CD4-positive, alpha-beta memory T cell (primary cell): ENCODE results near the gene TRAPPC6A. TPM values are rescaled to one million over a fixed set of nuclear protein-coding genes. Genes with fewer than 3 reads are reported as not detected.

Source experiments
- CTCF ChIA-PET: fragments of 350-600 bp; sonication (Branson Sonifier 250); formaldehyde crosslinking; loops from one replicate; lab custom pipeline; 2021; ENCODE audit warnings: inconsistent platforms; ENCODE audit not compliant: partially characterized antibody; lab: Charles Lee
- POLR2A ChIA-PET: fragments of 350-600 bp; sonication (Branson Sonifier 250); formaldehyde crosslinking; loops from one replicate; lab custom pipeline; 2021; ENCODE audit not compliant: partially characterized antibody; lab: Charles Lee
- DNase-seq, 5 donors: peaks; one replicate each; pipeline versions ENCODE4 v3.0.0 to v3.0.0-alpha.2; 2020 to 2022; ENCODE audit warnings: mixed read lengths in 1 of 5
- H3K27ac ChIP-seq: one replicate; pipeline ENCODE4 v1.7.0; 2013; ENCODE audit warnings: low read depth, low read length
- H3K27me3 ChIP-seq: 2 replicates; pipeline ENCODE4 v1.7.0; 2013; ENCODE audit warnings: mild to moderate bottlenecking, low read length, moderate library complexity; ENCODE audit not compliant: insufficient read depth
- H3K36me3 ChIP-seq: 2 replicates; pipeline ENCODE4 v1.7.0; 2013; ENCODE audit warnings: mild to moderate bottlenecking, low read length, moderate library complexity; ENCODE audit not compliant: insufficient read depth
- H3K4me1 ChIP-seq: 2 replicates; pipeline ENCODE4 v1.7.0; 2013; ENCODE audit warnings: mild to moderate bottlenecking, low read length, moderate library complexity; ENCODE audit not compliant: insufficient read depth
- H3K4me3 ChIP-seq, 2 donors: one replicate each; pipeline ENCODE4 v1.7.0; 2013; ENCODE audit warnings: low read length in 2 of 2, mild to moderate bottlenecking in 1 of 2
- H3K9me3 ChIP-seq, 2 donors: one replicate each; pipeline ENCODE4 v1.7.0; 2013; ENCODE audit warnings: low read length in 2 of 2, control low read depth in 1 of 2; ENCODE audit not compliant: control insufficient read depth in 1 of 2
- H3K27ac Mint-ChIP-seq, 7 donors: one replicate each; pipeline ENCODE4 v1.8.0; 2020 to 2021; ENCODE audit warnings: mixed read lengths in 7 of 7, mild to moderate bottlenecking in 6 of 7, inconsistent platforms in 3 of 7, moderate library complexity in 3 of 7
- H3K27me3 Mint-ChIP-seq, 2 donors: one replicate each; pipeline ENCODE4 v1.8.0; 2020 to 2021; ENCODE audit warnings: mixed read lengths in 2 of 2
- H3K36me3 Mint-ChIP-seq, 2 donors: one replicate each; pipeline ENCODE4 v1.8.0; 2020 to 2021; ENCODE audit warnings: mixed read lengths in 2 of 2, inconsistent platforms in 1 of 2, mild to moderate bottlenecking in 1 of 2
- H3K4me1 Mint-ChIP-seq, 4 donors: one replicate each; pipeline ENCODE4 v1.8.0; 2020 to 2021; ENCODE audit warnings: mixed read lengths in 4 of 4, mild to moderate bottlenecking in 1 of 4
- H3K4me3 Mint-ChIP-seq, 8 donors: one replicate each; pipeline ENCODE4 v1.8.0; 2020 to 2021; ENCODE audit warnings: mixed read lengths in 8 of 8, mild to moderate bottlenecking in 7 of 8, moderate library complexity in 6 of 8, inconsistent platforms in 3 of 8
- H3K9me3 Mint-ChIP-seq, 8 donors: one replicate each; pipeline ENCODE4 v1.8.0; 2020 to 2021; ENCODE audit warnings: mixed read lengths in 8 of 8, mild to moderate bottlenecking in 5 of 8, inconsistent platforms in 3 of 8, moderate library complexity in 1 of 8
- intact Hi-C: fragments of 100-400 bp; cut with micrococcal nuclease; formaldehyde crosslinking; loops from one replicate; pipeline ENCODE4 v1.15.1; 2023
- polyA plus RNA-seq, 2 donors: library from polyadenylated mRNA; unstranded; fragments of 300-500 nt; fragmentation: Illumina TruSeq; gene quantifications; one replicate each; pipeline ENCODE4 v1.2.3, GENCODE V29; 2021
- total RNA-seq, 2 experiments: library from RNA; stranded (reverse); gene quantifications; one replicate each; pipeline ENCODE4 v1.2.3, GENCODE V29; 2021

The TRAPPC6A gene
- total and polyA plus RNA-seq, 4 experiments from 2014 or later: 49.1 to 246 (median 106) TPM

- no peak for DNase-seq
- no peaks in the 10 kb centered on the region for H3K36me3 Mint-ChIP-seq
- H3K4me1 Mint-ChIP-seq: peaks cover 14 to 35% (median 24%) of the 10 kb centered on the region in 4 donors
- H3K4me3 ChIP-seq: no peak overlapping the region
- ChIA-PET CTCF (no interaction called here), POLR2A (interaction anchor here (1.1 to 4.1 kb wide), 2 partner anchors 9 to 15 kb away, joined by 4 to 33 read pairs; partner anchors contain the start of genes BLOC1S3 and TRAPPC6A)
- no peak overlapping the region for H3K27ac ChIP-seq
- H3K9me3 ChIP-seq: no peaks in the 10 kb centered on the region
- no peak overlapping the region for H3K4me3 Mint-ChIP-seq
- no peaks in the 10 kb centered on the region for H3K27me3 ChIP-seq
- H3K4me1 ChIP-seq: peaks cover 20% of the 10 kb centered on the region
- H3K36me3 ChIP-seq: no peaks in the 10 kb centered on the region
- intact Hi-C loops: no loop called here
- no peaks in the 10 kb centered on the region for H3K9me3 Mint-ChIP-seq
- peak overlapping the region in 1 of 7 donors; percentile 29 for H3K27ac Mint-ChIP-seq
- peaks cover 0 to 1% of the 10 kb centered on the region in 2 donors for H3K27me3 Mint-ChIP-seq
These were observed 15.4 kb downstream of the TRAPPC6A start for GRCh38 chr19:45162608-45163143.

DNA sequence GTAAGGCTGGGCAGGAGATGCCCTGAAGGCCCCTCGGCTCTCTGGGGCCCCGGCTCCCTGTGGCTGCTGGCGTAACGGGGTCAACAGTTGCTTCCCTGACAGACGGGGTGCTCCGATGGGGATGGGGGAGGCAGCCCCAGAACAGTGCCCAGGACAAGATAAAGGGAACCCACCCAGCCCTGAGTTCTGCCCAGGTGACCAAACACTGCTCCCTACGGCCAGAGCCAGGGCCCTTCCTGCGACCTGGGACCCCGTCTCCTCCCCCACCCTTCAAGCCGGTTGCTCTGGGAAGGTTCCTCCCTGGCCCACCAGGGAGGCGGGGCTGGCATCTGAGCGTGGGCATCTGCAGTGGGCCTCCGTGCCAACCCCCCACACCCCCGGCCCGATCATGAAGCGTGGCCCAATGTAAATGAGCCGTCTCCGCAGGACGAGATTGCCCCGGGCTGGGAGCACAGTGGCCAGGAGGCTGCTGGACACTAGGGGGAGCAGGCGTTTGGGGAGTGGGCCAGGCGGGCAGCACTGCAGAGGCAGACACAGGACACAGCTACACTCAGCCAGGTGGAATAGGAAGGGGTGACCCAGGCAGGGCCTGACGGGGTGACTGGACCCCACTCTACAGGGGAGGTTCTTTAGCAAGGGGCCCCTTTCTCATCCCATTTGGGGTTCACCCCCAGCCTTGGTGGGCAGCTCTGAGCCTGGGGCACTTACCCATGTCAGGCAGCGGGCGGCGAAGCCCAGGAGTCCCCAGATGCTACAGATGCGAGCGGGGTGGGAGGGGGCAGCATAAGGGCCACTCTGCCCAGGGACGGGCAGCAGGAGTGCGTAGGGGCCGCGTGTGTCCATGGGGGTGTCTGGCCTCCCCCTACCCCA lies 16.1 kb downstream of the TRAPPC6A start:
- no peaks in the 10 kb centered on the region for H3K27me3 ChIP-seq
- Mint-ChIP-seq H3K9me3 (no peaks in the 10 kb centered on the region), H3K4me3 (no peak overlapping the region), H3K36me3 (no peaks in the 10 kb centered on the region), H3K27me3 (peaks cover 0 to 1% of the 10 kb centered on the region in 2 donors), H3K4me1 (peaks cover 13 to 31% (median 23%) of the 10 kb centered on the region in 4 donors), H3K27ac (peak overlapping the region in 2 of 7 donors; percentile 10 to 53)
- H3K4me1 ChIP-seq: peaks cover 20% of the 10 kb centered on the region
- POLR2A ChIA-PET: interaction anchor here (1.0 to 1.1 kb wide), 2 partner anchors 9 to 12 kb away, joined by 4 read pairs; no protein-coding TSS in a partner anchor
- CTCF ChIA-PET: no interaction called here
- intact Hi-C loops: no loop called here
- no peak overlapping the region for H3K27ac ChIP-seq
- no peak overlapping the region for H3K4me3 ChIP-seq
- H3K36me3 ChIP-seq: no peaks in the 10 kb centered on the region
- no peaks in the 10 kb centered on the region for H3K9me3 ChIP-seq
- DNase-seq: no peak

DNA sequence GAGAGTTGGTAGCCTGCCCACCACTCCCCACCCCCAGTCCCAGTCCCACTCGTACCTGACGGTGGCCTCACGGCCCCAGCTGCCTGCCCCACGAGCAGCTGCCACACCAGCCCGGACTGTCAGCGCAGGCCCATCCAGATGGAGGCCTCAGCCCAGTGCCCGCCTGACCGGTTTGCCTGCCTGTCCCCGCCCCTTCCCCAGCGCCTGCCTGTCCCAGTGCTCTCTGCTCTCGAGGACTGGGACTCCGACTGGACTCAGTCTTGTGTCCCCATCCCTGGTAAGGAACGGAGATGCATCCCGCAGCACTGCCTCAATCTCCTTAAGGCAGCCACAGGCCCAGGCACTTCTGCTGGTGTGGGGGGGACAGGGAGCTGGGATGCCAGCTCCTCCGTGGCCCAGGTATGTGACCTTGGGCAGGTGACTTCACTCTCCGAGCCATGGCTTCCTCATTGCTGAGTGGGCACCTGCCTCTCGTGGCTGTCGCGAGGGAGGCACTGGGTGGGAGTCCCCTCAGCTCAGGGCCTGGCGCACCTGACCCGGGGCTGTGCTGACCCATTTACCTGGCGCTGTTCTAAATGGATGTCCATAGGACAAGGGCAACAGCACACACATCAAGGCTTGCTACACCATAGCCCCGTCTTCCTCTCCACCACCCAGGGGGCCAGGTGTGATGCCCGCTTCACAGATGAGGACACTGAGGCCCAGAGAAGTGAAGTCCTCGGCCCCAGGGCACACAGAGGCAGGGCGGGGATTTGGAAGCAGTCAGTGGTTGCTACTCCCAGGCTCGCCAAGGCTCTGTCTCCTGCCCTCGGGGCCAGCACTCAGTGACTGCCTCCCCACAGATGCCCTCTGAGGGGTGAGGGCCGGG lies 16.9 kb downstream of the TRAPPC6A start, which contains the start of gene NKPD1:
Gene NKPD1, minus strand, starts transcription at position 113 of the 868 bp plus-strand sequence. CDS start 832 bp downstream, outside the sequence.
- Mint-ChIP-seq H3K9me3 (no peaks in the 10 kb centered on the region), H3K4me3 (no peak within 1 kb of the TSS), H3K4me1 (peaks cover 12 to 29% (median 22%) of the 10 kb centered on the region in 4 donors), H3K27me3 (peaks cover 0 to 1% of the 10 kb centered on the region in 2 donors), H3K27ac (peak within 1 kb of the TSS in 4 of 7 donors; percentile 38 to 70 (median 60)), H3K36me3 (no peaks in the 10 kb centered on the region)
- DNase-seq: no peak
- Histone ChIP-seq H3K4me3 (no peak within 1 kb of the TSS), H3K36me3 (no peaks in the 10 kb centered on the region), H3K27ac (no peak within 1 kb of the TSS), H3K27me3 (no peaks in the 10 kb centered on the region), H3K9me3 (no peaks in the 10 kb centered on the region), H3K4me1 (peaks cover 20% of the 10 kb centered on the region)
- POLR2A ChIA-PET: interaction anchor here (1.0 to 1.8 kb wide), 2 partner anchors 11 to 17 kb away, joined by 4 to 5 read pairs; partner anchors contain the start of genes BLOC1S3 and TRAPPC6A
- intact Hi-C loops: no loop called here
- CTCF ChIA-PET: no interaction called here

DNA sequence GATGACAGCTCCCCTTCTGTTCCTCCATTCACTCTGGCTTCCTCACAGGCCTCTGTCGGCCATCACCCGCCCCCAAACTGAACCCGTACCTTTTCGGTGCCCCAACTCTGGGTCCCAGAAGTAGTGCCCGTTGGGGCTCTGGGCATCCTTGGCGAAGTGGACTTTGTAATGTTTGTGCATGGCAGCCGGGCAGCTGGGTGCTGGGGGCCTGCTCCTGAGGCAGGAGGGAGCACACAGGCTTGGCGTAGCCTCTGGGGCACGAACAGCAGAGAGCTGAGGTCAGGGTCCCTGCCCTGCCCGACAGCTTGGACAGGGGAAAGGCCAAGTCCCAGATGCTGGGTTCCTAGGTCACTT lies 18.1 kb downstream of the TRAPPC6A start:
- Histone ChIP-seq H3K27me3 (no peaks in the 10 kb centered on the region), H3K4me3 (no peak overlapping the region), H3K4me1 (peaks cover 15% of the 10 kb centered on the region), H3K27ac (no peak overlapping the region), H3K36me3 (no peaks in the 10 kb centered on the region), H3K9me3 (no peaks in the 10 kb centered on the region)
- H3K36me3 Mint-ChIP-seq: no peaks in the 10 kb centered on the region
- intact Hi-C loops: no loop called here
- CTCF ChIA-PET: no interaction called here
- peaks cover 11 to 26% (median 16%) of the 10 kb centered on the region in 4 donors for H3K4me1 Mint-ChIP-seq
- no peak overlapping the region for H3K4me3 Mint-ChIP-seq
- DNase-seq: no peak
- H3K9me3 Mint-ChIP-seq: no peaks in the 10 kb centered on the region
- H3K27me3 Mint-ChIP-seq: peaks cover 1 to 3% of the 10 kb centered on the region in 2 donors
- POLR2A ChIA-PET: interaction anchor here (0.5 to 1.8 kb wide), 4 partner anchors 10 to 1953 kb away, joined by 3 to 5 read pairs (median 4); partner anchors contain the start of genes BLOC1S3 and TRAPPC6A
- H3K27ac Mint-ChIP-seq: peak overlapping the region in 1 of 7 donors; percentile 70

GRCh38 chr19:45159210-45159970 lies 18.6 kb downstream of the TRAPPC6A start:
- POLR2A ChIA-PET: interaction anchor here (0.5 to 1.8 kb wide), 3 partner anchors 19 to 1954 kb away, joined by 3 to 5 read pairs (median 3); partner anchors contain the start of genes BLOC1S3 and TRAPPC6A

GRCh38 chr19:45158503-45159209 lies 19.4 kb downstream of the TRAPPC6A start:
- CTCF ChIA-PET: interaction anchor here (0.8 kb wide), 1 partner anchor 53 kb away, joined by 3 read pairs; no protein-coding TSS in a partner anchor
- no peak overlapping the region for H3K27ac Mint-ChIP-seq

More at GRCh38 chr19:45159210-45159970, 18.6 kb downstream of the TRAPPC6A start:
- H3K36me3 ChIP-seq: no peaks in the 10 kb centered on the region
- H3K27ac ChIP-seq: no peak overlapping the region
- H3K9me3 ChIP-seq: no peaks in the 10 kb centered on the region
- DNase-seq: peak in 1 of 5 donors; percentile 16
- H3K27me3 Mint-ChIP-seq: peaks cover 2 to 3% of the 10 kb centered on the region in 2 donors
- H3K36me3 Mint-ChIP-seq: no peaks in the 10 kb centered on the region
- H3K4me1 Mint-ChIP-seq: peaks cover 9 to 22% (median 15%) of the 10 kb centered on the region in 4 donors
- H3K4me3 Mint-ChIP-seq: no peak overlapping the region
- peak overlapping the region in 1 of 7 donors; percentile 70 for H3K27ac Mint-ChIP-seq
- H3K9me3 Mint-ChIP-seq: no peaks in the 10 kb centered on the region
- CTCF ChIA-PET: no interaction called here
- intact Hi-C loops: no loop called here
- no peak overlapping the region for H3K4me3 ChIP-seq
- peaks cover 10% of the 10 kb centered on the region for H3K4me1 ChIP-seq
- H3K27me3 ChIP-seq: peaks cover 2% of the 10 kb centered on the region

More at GRCh38 chr19:45158503-45159209, 19.4 kb downstream of the TRAPPC6A start:
- intact Hi-C loops: no loop called here
- no peaks in the 10 kb centered on the region for H3K36me3 ChIP-seq
- no peak overlapping the region for H3K27ac ChIP-seq
- no peak overlapping the region for H3K4me3 Mint-ChIP-seq
- H3K27me3 ChIP-seq: peaks cover 3% of the 10 kb centered on the region
- peaks cover 9 to 22% (median 14%) of the 10 kb centered on the region in 4 donors for H3K4me1 Mint-ChIP-seq
- H3K27me3 Mint-ChIP-seq: peaks cover 3% of the 10 kb centered on the region in 2 donors
- no peak overlapping the region for H3K4me3 ChIP-seq
- H3K9me3 Mint-ChIP-seq: no peaks in the 10 kb centered on the region
- H3K4me1 ChIP-seq: peaks cover 10% of the 10 kb centered on the region
- DNase-seq: peak in 1 of 5 donors; percentile 9
- no peaks in the 10 kb centered on the region for H3K9me3 ChIP-seq
- no peaks in the 10 kb centered on the region for H3K36me3 Mint-ChIP-seq
- POLR2A ChIA-PET: no interaction called here
